ENCODE data around the gene TBC1D8B. TPM values are rescaled to one million over a fixed set of nuclear protein-coding genes. Genes with fewer than 3 reads are reported as not detected.
"Not testable (repeated sequence)": the region's sequence is repeated elsewhere in the genome, so short reads cannot be mapped to it uniquely, and the experiment has no call there.

TBC1D8B gene
- total RNA-seq (2014; rRNA removed; shearing (Covaris generic)): 1.7 and 4.8 TPM in 2 replicates

DNA sequence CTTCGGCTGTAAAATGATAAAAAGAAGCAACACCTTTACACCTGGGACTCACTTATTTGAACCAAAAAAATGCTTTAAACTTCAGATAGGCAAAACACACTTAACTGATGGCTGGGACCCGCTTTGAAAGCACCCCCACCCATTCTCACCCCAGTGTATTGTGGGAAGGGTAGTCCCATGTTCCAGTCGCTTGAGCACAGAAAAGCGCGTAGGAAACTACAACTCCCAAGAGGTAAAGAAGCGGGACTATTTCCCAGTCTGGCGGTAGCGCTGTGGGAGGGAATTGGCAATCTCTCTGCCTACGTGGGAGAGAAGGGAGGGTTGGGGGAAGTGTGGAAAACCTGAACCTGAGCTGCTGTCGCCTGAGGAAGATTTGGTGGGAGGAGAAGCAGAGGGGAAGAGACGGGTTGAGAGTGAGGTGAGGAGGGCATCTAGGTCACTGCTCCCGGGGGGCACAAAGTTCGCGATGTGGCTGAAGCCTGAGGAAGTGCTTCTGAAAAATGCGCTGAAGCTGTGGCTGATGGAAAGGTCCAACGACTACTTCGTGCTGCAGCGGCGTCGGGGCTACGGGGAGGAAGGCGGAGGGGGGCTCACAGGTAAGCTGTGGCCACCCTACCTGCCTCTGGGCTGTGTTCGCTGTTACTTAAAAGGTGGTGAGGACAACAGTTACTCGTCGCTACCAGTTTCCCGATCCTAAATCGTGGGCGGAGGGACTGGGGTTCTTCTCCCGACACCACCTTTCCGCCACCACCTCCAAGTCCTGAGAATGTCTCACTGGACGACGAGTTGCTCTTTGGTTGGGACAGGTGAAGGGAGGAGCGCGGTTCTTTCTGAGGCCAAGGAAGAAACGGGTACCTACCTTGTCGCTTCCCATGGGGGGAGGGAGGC is at the start of gene TBC1D8B:
Gene TBC1D8B (plus strand): TSS at position 286 of the 888 bp plus-strand sequence. CDS start 181 bp downstream, at position 467.
- DNase-seq (ENCODE audit: low read depth): peak; percentile 88

DNA sequence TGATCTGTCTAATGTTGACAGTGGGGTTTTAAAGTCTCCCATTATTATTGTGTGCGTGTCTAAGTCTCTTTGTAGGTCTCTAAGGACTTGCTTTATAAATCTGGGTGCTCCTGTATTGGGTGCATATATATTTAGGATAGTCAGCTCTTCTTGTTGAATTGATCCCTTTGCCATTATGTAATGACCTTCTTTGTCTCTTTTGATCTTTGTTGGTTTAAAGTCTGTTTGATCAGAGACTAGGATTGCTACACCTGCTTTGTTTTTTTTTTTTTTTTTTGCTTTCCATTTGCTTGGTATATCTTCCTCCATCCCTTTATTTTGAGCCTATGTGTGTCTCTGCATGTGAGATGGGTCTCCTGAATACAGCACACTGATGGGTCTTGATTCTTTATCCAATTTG is 33.2 kb upstream of the TBC1D8B start:
- not testable (repeated sequence) for DNase-seq (ENCODE audit: low read depth)

DNA sequence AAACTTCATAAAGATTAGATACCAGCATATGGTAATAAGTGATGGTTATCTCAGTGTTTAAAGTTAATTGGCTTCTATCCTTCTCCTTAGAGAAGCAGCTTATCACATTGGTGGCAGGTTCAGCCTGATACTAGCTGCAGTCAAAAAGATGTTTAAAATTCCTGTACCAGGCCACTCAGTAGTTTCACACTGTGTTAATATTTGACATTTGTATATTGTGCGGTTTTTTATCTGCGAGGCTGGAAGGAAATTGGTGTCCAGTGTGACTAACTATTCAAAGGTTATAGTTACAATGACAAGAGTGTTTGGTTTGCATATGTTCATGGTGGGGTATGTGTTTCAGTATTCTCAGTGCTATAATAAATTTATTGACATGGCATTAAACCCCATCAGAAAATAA is 27.5 kb upstream of the TBC1D8B start:
- DNase-seq (ENCODE audit: low read depth): no peak

DNA sequence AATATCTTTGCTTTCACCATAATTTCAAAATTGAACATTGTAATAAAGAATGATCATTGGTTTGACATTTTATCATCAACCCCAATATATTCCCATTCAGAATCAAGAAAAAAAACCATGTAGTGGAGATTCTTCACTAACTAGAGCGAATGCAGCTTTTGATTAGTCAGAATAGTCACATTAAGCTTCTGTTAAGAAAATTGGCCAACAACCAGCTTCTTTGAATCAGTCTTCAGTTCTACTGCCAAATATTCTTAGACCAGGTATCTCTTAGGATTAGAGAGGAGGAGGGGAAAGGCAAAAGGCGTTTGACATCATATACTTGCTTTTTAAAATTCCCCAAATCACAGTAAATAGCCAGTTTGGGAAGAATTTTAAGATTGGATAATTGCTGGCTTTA is 22.2 kb upstream of the TBC1D8B start:
- DNase-seq (ENCODE audit: low read depth): no peak

DNA sequence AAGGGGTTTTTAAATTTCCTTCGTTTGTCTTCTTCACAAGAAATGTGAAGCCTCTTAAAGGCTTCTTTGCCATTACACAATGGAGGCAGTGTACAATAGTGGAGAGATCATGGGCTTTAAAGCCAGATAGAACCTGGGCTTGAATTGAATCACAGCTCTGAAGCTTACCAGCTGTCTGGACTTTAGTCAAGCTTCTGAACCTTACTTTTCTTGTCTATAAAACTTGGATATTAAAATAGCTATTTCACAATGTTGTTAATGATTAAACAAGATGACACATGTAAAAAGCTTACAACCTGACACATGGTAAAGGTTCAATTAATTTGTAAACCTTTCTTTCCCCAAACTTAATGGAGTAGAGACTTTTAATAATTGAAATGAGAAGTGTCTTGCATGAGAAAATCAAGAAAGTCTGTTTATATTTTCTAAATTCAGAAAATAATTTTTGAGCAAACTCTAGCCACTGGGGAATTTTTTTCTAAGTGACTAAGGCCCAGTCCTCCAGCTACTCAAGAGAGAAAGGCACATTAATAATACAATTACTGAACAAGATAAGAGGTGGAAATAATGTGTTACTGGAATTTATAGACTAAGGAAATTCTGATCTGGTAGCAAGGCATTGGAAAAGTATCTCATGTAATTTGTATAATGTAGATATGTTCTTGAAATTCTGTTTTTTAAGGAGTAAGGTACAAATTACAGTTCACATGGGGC is 21.7 kb upstream of the TBC1D8B start:
- DNase-seq (ENCODE audit: low read depth): no peak

DNA sequence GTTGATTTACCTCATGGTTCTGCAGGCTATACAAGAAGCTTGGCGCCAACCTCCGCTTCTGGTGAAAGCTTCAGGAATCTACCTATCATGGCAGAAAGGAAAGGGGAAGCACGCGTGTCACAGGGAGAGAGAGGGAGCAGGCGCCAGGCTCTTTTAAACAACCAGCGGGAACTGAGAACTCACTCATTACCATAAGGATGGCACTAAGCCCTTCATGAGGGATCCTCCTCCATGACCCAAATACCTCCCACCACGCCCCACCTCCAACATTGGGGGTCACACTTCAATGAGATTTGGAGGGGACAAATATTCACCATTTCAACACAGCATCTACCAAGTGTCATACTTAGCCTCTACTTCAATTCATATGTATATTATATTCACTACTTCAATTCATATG is 18.8 kb upstream of the TBC1D8B start:
- no peak for DNase-seq (ENCODE audit: low read depth)

DNA sequence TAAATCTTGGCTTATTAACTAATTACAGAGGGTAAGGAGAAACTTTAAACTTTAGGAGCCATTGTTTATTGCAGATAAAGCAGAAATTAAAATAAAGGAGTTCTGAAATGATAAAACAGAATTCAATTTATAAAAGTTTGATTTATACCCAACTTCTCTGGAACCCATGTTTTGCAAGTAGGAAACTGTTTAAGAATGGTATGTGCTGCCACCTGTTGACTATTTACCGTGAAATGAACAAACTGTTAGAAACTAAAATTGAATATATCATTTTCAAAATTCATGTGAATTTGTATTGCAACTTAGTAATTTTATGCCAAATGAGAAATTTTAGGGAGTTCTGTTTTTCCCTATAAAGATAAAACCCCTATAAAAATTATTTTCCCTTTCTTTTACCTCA is 11.0 kb upstream of the TBC1D8B start:
- no peak for DNase-seq (ENCODE audit: low read depth)

DNA sequence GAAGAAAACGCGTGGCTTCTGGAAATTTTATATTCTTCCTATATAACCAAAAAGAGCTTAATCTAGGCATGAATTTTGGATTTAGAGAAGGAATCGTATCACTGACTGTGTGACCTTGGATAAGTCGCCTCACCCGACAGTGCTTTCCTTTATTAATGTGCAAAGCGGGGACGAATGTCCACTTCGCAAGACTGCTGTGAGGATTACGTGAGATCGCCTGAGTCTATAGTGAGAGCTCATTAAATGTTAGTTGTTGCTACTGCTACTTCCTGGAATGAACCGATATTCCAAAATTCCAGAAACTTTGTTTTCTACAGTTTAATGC is 448 bp upstream of the TBC1D8B start:
- no peak for DNase-seq (ENCODE audit: low read depth)

DNA sequence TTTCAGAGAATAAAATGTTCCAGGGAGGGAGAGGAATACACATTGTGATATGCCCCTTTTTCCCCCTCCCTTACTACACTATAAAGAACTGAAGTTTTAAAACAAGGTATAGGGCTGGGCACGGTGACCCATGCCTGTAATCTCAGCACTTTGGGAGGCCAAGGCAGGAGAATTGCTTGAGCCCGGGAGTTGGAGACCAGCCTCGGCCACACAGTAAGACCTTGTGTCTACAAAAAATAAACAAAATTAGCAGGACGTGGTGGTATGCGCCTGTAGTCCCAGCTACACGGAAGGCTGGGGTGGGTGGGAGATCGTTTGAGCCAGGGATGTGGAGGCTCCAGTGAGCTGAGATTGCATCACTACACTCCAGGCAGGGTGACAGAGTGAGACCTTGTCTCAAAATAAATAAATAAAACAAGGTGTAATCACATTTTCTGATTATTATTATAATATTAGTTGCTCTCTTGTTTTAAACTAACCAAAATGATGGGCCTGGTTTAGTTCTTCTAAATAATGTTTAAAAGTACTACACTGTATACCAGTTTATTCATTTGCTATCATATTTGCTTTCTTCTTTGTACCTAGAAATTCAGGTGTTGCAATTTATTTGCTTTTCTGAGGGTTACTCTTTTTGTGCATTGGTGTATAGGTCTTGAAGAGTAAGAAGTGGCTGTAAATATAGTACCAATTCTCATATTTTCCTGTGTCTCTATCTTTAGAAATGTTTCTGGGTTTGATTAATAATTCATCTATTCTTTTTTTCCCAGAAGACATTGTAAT is 8.8 kb downstream of the TBC1D8B start:
- no peak for DNase-seq (ENCODE audit: low read depth)

DNA sequence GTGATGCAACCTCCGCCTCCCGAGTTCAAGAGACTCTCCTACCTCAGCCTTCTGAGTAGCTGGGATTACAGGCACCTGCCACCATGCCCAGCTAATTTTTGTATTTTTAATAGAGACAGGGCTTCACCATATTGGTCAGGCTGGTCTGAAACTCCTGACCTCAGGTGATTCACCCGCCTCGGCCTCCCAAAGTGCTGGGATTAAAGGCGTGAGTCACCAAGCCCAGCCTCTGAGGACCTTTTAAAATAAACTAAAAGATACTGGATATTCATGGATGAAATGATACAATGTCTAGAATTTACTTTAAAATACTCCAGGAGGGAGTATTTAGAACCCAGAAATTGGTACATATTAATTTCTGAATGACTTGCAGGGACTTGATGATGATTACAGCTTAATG is 10.5 kb downstream of the TBC1D8B start:
- DNase-seq (ENCODE audit: low read depth): peak; percentile 11

DNA sequence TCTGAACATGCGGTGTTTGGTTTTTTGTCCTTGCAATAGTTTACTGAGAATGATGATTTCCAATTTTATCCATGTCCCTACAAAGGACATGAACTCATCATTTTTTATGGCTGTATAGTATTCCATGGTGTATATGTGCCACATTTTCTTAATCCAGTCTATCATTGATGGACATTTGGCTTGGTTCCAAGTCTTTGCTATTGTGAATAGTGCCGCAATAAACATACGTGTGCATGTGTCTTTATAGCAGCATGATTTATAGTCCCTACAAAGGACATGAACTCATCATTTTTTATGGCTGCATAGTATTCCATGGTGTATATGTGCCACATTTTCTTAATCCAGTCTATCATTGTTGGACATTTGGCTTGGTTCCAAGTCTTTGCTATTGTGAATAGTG is 11.6 kb downstream of the TBC1D8B start:
- DNase-seq (ENCODE audit: low read depth): not testable (repeated sequence)

DNA sequence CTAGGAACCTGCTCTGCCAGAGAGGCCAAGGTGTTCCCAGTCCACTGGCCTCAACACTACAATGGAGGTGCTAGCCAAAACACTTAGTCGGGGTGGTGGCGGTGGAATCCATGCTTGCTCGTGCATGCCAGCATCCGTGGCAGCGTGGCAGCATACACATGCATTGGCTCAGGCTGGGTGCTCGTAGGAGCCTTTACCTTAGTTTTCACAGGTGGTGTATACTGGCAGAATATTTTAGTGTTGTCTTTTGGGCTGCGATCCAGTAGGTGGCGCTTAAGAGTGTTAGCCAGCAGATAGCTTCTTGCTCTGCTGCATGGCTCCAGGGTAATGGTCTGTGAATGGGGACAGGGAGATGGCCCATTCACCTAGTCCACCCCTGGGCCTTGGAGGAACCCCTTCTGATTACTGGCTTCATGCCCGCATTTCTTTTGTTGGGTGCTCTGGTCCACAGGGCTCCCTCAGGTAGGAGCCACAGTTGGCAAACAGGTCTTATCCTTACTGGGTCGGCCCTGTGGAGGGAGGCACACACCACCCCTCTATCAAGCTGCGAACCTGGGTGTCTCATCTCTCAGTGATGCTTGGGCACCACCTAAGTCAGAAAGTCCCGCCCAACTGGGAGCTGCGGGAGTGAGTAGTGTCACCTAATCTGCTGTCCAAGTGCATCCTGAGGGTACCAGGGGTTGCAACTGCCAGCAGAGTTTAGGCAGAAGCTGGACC is 60.7 kb downstream of the TBC1D8B start:
- peak; percentile 10 for DNase-seq (ENCODE audit: low read depth)

DNA sequence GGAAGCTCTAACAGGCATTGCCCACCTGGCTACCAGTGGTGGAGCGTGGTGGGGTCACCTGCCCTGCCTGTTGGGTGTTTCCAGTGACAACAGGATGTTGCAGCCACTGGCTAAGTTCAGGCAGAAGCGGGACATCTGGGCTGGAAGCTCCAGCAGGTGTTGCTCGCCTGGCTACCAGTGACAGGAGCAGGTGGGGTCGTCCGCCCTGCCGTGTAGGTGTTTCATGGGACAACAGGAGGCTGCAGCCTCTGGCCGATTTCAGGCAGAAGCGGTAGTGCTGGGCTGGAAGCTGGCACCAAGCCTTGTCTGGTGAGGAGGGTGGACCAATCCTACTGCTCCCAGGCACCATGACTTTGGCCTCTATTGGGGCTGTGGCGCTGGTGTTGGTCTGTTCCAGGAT is 61.2 kb downstream of the TBC1D8B start:
- no peak for DNase-seq (ENCODE audit: low read depth)

DNA sequence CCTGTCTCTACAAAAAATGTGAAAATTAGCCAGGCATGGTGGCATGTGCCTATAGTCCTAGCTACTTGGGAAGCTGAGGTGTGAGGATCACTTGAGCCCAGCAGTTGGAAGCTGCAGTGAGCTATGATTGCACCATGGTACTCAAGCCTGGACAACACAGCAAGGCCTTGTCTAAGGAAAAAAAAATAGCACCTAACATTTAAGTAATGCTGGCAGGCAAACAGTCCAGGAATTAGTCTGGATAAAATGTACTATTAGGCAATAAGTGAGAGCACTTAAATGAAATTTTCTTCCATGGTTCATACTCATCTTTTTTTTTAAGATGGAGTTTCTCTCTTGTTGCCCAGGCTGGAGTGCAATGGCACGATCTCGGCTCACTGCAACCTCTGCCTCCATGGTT is 70.3 kb downstream of the TBC1D8B start:
- not testable (repeated sequence) for DNase-seq (ENCODE audit: low read depth)

DNA sequence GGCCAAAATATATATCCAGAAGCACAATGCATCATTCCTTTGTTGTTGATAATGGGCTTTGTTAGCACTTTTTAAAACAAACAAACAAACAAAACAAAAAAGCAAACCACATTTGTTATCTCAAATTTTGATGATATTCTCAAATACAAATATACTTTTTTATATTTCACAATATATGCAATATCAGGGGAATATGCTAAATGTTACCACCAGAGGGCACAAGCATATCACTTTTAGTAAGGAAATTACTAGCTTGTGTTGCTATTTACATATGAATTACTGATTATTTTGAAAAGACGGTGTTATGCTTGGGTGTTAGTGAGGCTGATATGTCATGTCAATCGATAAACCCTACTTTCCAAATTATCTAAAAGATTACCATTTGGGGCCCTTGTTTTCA is 71.6 kb downstream of the TBC1D8B start:
- no peak for DNase-seq (ENCODE audit: low read depth)

DNA sequence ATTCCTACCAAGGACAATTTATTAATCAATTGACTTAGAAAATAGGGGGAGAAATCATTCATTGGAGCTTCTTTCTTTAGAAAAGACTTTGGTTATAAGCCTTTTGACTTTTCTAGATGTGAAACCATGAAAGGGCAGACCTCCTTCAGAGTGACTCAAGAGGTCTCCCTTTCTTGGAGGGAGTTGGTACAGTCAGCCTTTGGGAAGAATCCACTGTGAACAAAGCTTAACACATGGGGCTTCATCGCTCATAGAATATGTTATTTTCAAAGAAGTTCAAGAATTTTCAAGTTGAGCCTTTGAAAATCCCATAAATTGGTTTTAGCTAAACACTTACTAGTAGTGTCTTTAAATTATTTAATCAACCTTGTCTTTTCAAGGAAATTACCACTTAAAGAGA is 72.7 kb downstream of the TBC1D8B start:
- DNase-seq (ENCODE audit: low read depth): no peak

DNA sequence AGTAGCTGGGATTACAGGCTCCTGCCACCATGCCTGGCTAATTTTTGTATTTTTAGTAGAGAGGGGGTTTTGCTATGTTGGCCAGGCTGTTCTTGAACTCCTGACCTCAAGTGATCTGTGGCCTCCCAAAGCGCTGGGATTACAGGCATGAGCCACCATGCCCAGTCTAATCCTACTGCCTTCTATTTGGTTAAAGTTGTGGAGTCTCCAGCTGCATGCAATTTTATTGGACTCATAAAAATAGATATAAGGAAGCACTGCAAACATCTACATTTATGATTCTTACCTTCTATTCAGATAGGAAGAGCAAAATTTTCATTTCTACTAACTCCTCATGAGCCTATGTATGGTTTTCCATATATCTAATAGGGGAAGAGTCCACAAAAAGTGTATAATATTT is 87.0 kb downstream of the TBC1D8B start:
- DNase-seq (ENCODE audit: low read depth): no peak

DNA sequence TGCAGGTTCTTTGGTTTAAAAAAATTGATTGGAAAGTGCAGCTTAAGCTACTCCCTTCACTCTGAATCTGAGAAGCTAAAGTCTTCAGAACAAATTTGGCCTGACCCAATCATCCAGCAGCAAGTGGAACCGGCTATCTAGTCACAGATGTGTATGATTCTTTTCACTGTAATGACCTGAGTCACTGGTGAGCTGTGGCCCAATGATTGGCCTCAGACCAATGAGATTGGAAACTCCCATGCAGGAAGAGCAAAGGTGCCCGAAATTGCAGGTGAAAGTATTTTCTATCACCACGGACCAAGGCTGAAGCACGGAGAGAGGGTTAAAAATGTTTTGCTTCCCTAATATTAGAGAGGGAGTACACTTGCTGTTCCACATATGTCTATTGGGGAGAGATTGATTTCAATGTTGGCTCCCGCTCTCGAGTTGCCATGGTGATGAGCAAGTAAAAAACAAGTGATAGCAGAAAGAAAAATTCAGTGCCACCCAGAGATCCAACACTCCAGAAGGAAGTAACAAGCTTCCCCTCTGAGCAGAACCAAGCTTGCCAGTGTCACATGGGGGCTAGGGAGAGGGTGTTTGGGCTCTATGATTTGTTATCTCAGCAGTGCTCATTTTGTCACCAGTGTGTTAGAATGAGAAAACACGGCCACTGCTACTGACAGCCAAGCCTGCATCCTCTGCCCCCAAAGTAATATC is 89.4 kb downstream of the TBC1D8B start:
- DNase-seq (ENCODE audit: low read depth): no peak

DNA sequence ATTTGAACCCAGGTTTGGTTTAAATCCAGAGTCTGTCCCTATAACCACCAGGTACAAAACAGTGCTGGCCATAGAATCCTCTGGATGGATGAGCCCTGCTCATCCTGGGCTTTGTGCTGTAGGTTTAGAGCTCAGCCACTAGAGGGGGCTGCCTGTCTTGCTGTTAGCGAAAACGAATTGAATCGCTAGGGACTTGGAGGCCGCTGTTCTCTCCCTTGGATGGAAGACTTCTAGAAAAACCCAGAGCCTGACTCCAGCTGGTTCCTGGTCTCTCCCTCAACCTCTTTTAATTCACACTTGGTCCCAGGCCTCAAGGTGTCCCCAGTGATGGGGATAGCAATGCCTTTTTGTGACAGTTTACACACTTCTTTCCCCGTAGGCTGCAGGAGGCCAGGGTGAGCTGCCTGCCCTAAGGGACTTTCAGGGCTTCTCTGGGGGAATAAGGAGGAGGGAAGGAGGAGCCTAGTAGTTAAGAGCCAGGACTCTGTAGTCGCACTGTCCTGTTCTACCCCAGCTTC is 92.0 kb downstream of the TBC1D8B start:
- peak; percentile 67 for DNase-seq (ENCODE audit: low read depth)

DNA sequence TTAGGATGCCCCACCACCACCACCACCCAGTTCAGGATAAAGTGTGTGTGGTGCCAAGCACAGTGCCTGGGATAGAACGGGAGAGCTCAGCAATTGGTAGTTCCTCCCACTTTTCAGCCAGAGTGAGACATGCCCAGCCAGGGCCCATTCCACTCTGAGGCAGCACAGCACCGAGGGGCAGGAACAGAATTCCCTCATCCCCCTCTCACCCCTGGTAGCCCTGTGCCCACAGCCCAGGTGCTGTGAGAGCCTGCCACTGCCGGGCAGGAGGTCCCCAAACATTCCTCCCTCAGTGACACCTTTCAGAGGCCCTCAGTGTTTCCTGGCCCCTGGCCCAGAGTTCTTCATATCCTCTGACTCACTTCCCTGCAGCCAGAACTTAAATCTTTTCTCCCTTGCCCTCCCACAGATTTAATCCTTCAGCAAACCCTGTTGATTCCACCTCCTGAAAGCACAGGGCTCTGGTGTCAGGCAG is 92.5 kb downstream of the TBC1D8B start:
- DNase-seq (ENCODE audit: low read depth): peak; percentile 78

DNA sequence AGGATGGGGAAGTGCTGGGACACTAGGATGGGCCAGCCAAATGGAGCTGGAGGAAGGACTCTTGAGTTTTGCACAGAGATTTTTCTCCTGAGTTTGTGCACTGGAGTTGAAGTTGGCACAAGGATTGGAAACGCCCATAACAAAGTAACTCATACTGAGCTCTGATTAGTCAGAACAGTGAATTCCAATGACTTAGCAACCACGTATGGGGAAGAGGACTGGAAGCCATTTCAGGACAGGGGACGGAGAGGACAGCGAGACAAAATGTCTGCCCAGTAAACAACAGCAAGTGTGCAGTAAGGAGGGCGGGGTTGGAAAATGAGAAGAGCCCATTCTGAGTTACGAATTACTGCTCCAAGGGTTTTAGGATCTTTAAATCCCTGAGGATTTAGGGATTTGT is 94.8 kb downstream of the TBC1D8B start:
- DNase-seq (ENCODE audit: low read depth): peak; percentile 13
